HG03025 (cell line): ENCODE measurements around the gene SLFN5.
"Not testable (repeated sequence)": the region's sequence is repeated elsewhere in the genome, so short reads cannot be mapped to it uniquely, and the experiment has no call there.

Experiments
- ATAC-seq: cut with Tn5 transposase; IDR thresholded peaks from one replicate; pipeline ENCODE4 v1.9.1; 2021; ENCODE audit warnings: mild to moderate bottlenecking, moderate library complexity; ENCODE audit not compliant: unreplicated experiment, low FRiP score

SLFN5 gene

DNA sequence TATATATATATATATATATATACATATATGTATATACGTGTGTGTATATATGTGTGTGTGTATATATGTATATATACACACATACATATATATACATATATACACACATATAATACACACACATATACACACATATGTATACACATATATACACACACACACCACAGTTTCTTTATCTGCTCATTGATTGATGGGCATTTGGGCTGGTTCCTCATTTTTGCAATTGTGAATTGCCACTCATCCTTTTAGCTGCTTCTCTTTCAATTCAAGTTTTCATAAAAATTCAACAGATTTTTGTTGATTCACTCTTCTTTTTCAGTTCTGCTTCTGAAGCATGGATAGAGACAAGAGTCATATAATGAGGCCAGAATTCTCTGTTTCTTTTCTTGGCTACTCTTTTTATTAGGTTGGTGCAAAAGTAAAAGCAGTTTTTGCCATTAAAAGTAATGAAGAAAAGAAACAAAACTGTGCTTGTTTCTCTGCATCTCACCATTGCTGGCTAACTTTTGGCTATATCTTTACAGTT is 44.5 kb downstream of the SLFN5 start:
- ATAC-seq, result no peak

DNA sequence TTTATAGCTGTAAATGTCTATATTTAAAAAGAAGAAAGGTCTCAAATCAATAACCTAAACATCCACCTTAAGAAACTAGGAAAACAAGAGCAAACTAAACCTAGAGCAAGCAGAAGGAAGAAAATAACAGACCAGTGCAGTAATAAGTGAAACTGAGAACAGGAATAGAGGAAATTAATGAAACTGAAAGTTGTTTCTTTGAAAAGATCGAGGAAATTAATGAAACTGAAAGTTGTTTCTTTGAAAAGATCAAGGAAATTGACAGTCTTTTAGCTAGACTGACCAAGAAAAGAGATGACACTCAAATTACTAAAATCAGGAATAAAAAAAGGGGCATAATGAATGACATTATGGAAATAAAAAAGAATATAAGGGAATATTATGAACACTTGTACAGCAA is 46.4 kb downstream of the SLFN5 start:
- ATAC-seq, result no peak

DNA sequence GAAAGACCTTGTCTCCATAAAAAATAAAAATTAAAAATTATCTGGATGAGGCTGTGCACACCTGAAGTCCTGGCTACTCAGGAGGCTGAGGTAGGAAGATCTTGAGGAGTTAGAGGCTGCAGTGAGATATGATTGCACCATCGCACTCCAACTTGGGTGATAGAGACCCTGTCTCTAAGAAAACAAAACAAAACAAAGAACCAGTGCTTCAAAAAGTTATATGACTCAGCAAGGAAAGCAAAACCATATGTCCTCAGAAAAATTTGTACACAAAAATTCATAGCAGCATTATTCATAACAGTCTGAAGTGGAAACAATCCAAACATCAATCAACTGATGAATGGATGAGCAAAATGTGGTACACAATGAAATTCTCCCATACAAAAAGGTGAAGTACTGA is 48.9 kb downstream of the SLFN5 start:
- no peak for ATAC-seq

DNA sequence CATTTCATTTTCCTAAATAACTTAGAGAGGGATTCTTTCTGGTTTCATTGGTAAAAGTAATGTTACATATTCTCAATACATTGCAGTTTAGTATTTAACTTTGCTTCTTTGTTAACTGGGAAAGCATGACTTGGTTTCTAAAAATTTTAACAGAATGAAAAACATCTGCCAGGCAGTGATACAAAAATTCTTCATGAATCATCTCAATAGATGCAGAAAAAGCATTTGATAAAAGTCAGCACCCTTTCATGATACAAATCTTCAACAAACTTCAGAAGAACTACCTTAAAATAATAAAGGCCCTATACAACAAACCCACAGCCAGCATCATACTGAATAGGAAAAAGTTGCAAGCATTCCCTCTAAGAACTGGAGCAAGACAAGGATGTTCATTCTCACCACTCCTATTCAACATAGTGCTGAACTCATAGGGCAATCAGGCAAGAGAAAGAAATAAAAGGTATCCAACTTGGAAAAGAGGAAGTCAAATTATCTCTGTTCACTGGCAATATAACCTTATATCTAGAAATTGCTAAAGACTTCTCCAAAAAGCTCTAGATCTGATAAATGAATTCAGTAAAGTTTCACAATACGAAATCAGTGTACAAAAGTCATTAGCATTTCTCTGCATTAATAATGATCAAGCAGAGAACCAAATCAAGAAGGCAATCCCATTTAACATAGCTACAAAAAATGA is 50.4 kb downstream of the SLFN5 start:
- no peak for ATAC-seq

DNA sequence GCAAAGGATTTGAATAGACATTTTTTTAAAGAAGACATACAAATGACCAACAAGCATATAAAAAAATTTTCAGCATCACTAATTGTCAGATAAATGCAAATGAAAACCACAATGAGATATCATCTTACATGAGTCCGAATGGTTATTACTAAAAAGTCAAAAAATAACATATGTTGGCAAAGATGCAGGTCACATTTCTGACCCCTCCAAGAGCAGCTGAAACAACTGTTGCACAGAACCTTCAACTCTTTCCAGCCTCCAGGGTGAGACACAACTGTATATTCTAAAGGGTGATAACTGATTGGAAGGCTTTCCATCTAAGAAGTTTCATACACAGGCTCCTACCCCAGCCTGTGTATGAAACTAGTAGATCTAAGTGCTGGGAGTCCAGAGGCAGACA is 51.9 kb downstream of the SLFN5 start:
- no peak for ATAC-seq

DNA sequence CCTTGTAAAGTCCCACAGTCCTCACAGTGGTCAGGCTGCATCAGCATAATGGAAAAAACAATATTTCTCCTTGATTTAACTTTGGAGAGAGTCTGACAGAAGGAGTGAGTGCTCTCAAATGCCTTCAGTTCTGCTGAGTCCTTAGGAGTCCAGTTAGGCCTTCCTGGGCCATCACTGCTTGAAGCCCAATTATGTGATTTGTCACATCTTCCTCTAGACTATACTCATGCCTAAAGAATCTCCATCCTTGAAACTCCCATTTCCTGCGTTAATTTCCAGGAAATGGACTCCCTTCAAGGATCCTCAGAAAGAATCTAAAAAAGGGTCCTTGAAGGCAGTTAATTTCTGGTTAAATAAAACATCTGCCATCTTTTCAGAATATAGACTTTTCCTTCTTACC is 52.8 kb downstream of the SLFN5 start:
- no peak for ATAC-seq

DNA sequence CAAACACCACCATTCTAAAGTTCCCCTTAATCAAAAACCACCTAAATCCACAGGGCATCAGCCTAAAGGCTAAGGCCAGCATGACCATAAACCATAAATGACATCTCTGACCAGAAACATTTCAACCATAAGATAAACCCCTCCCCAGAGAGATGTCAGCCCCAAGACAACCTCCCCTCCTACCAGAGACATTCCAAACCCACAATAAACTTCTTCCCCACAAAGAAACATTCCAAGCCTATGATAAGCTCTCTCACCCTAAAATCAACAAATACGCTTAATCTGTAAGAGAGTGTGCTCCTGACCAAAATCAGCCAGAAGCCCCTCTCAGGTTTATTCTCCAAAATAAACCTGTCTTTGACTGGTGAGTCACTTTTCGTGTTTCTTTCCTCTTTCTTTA is 54.8 kb downstream of the SLFN5 start:
- ATAC-seq, result no peak

DNA sequence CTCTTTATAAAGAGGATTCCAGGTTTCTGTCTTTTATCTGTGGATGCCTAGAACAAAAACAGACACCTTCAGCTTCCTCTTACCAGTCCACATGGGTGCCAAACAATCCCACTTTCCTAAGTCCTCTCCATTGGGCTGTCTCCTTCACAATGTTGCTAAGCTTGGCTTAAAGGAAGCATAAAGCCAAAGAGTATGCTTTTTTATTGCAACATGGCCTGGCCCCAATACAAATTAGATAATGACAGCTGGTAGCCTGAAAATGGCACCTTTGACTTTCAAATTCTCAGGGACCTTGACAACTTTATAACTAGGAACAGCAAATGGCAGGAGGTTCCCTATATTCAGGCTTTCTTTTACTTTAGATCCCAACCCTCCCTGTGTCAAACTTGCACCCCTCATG is 55.8 kb downstream of the SLFN5 start:
- ATAC-seq, result no peak

DNA sequence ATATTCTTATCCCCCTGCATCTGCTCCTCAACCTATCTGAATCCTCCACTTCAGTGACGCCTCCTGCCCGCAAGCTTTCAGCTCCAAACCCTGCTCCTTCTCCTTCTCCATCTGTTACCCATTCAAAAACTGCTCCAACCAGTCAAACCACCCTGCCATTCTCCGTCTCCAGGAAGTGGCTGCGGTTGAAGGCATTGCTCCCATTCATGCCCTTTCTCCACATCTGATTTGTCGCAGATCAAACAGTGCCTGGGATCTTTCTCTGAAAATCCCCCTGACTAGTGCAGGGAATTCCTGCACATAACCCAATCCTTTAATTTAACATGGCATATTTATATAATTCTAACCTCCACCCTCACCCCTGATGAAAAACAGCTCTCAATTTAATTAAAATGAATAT is 56.3 kb downstream of the SLFN5 start:
- no peak for ATAC-seq

DNA sequence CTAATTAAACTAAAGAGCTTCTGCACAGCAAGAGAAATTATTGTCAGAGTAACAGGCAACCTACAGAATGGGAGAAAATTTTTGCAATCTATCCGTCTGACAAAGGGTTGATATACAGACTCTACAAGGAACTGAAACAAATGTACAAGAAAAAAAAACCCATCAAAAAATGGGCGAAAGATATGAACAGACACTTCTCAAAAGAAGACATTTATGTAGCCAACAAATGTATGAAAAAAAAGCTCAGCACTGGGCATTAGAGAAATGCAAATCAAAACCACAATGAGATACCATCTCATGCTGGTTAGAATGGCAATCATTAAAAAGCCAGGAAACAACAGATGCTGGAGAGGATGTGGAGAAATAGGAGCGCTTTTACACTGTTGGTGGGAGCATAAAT is 66.5 kb downstream of the SLFN5 start:
- not testable (repeated sequence) for ATAC-seq

DNA sequence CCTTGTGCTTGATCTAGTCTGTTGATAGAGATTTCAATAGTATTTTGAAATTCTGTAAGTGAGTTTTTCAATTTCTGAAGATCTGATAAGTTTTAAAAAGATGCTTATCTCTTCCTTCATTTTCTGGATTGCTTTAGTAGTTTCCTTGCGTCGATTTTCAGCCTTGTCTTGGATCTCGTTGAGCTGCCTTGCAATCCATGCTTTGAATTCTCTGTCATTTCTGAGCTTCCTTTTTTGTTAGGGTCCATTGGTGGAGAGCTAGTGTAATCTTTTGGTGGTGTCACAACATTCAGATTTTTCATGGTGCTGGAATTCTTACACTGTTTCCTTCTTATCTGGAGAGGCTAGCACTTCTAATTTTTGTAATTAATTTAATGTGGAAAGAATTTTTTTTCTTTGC is 69.5 kb downstream of the SLFN5 start:
- no peak for ATAC-seq

DNA sequence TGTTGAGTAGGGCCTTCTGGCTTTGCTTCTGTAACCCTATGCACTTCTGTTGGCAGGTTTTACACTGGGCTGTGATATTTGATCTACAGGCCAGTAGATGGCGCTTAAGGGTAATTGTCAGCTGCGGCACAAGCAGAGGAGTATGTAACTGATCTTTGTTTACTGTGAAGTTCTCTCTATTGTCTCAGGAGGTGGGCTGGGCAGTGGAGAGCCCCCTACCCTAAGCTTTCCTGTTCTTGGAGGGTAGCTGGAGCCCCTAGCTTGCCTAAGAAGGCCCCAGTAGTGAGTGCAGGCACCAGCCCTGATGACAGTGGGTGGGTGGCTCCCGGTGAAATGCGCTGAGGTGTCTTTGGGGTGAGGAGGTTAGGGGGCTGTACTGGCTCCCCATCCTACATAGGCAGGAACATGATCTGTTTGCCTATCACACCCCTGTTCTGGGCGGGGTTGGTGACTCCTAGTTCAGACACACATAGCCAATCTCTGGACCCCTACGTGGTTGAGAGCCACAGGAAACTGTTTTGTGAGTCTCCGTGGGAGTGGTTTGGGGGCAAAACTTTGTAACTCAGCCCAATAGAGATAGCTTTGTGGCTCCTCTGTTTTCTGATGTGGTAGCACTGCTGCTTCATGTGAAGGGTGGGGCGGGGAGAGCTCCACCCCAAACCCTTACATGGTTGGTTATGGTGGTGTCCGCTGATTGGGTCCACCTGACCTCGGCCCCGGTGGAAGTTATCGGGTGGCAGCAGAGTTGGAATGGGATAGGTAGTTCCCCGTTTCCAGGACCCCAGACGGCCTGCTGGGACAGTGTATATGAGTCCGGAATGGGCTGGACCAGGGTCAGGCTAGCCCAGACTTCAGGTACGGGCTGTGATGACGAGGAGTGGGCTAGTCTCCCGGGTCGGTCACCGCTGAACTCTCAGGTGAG is 70.2 kb downstream of the SLFN5 start:
- no peak for ATAC-seq

DNA sequence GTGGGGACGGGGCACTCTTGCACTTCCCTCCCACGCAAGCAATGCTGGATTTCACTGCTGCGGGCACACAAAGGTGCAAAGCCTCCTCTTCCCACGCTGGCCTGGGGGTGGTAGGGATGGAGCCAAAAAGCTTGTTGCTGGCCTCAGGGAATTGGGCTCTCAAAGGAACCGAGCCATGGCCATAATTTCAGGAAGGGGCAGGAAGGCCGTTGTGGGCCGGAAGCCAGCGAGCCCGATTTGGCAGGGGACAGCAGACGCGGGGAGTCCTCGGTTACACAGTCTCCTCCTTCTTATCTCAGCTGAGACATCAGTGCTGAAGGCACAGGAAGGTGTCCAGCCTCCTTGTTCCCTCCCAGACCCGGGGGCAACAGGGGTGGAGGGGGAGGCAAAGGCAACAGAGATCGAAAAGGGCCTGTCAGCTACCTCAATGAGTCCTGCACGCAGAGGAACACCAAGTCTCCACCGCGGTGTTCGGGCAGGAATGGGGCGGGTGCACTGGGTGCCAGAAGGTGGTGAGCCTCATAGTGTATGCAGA is 71.1 kb downstream of the SLFN5 start:
- no peak for ATAC-seq

DNA sequence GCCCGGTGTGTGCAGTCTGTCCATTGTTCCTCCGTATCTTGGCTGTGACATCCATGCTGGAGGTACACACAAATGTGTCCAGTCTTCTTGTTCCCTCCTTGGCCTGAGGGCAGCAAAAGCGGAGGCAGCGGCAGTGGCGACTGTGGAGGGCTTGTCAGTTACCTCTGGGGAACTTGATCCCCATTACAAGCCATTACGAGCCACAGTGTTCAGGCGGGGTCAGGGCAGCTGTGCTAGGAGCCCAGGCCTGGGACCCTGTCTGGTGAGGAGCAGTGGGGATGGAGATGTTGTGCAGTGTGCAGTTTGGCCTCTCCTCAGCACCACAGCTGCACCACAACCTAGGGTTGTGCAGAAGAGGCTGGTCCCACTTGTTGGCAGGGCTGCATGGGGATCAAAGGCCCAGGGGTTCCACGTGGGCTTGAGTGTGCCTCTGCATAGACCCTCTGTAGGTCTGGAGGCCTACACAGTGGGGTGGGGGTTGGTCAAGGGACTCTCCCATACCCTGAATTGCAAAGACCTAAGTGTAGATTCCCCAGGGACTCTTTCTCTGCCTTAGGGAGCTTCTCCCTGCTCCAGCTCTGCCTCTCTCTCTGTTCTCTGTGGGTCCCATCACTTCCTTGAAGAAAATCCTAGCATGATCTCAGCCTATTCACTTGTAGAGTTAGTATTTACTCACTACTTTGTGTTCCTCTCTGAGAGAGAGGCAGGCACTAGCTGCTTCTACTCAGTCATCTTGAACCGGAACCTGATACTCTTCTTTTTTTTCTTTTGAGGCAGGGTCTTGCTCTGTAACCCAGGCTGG is 71.7 kb downstream of the SLFN5 start:
- no peak for ATAC-seq

DNA sequence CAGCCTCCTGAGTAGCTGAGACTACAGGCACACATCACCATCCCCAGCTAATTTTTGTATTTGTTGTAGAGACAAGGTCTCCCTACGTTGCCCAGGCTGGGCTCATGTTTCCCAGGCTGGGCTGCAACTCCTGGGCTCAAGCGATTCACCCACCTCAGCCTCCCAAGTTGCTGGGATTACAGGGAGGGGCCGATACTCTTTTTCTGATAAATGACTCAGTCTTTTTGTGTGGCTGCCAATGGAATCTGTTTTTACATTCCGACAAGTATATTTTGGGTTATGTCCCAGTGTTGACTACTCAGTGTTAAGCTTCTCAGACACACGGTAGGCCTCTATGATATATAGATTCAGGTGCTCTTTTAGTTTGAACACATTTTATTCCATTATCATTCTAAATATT is 72.4 kb downstream of the SLFN5 start:
- ATAC-seq, result no peak

DNA sequence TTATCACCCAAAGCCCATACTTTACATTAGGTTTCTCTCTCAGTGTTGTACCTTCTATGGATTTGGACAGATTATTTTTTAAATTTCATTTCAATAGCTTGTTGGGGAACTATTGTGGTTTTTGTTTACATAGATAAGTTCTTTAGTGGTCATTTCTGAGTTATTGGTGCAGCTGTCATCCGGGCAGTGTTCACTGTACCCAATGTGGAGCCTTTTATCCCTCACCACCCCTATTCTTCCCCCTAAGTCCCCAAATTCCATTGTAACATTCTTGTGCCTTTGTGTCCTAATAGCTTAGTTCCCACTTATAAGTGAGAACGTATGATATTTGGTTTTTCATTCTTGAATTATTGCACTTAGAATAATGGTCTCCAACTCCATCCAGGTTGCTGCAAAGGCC is 73.1 kb downstream of the SLFN5 start:
- no peak for ATAC-seq

DNA sequence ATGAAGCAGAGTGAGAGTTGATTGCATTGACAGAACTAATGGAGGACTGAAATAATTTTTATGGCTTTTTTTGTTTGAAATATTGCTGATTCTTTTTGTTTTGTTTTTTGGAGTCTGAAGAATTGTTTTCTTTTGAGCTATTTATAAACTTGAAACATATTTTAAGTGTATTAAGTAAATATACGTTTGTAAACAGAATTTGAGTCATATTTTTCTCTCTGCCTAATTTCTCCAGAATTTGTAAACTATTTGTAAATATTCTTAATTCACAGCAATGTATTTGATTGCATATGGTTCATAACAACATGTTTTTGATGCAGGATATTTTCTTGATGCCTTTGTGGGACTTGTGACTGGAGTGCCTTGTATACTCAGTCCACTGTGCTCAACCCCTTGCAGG is 79.9 kb downstream of the SLFN5 start:
- no peak for ATAC-seq
